Erythroblast (primary cell): ENCODE measurements around the gene BRWD1.

Experiments used
- GATA1 ChIP-seq: IDR thresholded peaks from 2 replicates; pipeline ENCODE4 v1.6.1; 2011; ENCODE audit warnings: low read depth, mild to moderate bottlenecking, control low read depth, low read length, moderate library complexity
- POLR2A ChIP-seq: IDR thresholded peaks from 2 replicates; pipeline ENCODE4 v1.6.1; 2011; ENCODE audit warnings: mild to moderate bottlenecking, low read length

- TF ChIP-seq POLR2A: no peak
- TF ChIP-seq GATA1: no peak
Measured at GRCh38 chr21:39156024-39156423, 157.4 kb downstream of the BRWD1 start.
